Measurements from ENCODE around the gene GALNT13. TPM values are rescaled to one million over a fixed set of nuclear protein-coding genes. Genes with fewer than 3 reads are reported as not detected.

The GALNT13 gene
- total RNA-seq, 1 donor from 2014 or later, result 7.2 TPM

DNA sequence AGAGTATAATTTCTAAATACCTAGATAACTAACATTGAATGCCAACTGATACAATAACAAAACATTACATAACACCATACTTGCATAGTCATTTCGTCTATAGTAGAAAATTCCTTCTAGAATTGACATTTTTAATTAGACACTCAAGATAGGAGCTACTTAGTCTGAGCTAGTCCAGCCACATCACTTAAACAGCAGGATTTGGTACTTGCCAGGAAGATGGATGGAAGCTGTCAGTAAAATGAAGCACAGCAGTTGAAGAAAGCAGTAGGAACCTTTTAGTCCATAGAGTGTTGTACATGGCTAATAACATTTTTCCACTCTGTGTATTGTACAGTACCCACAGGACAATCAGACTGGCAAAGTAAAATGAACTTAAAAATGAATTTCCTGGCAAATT lies 372.0 kb downstream of the GALNT13 start:
- Mint-ChIP-seq H3K27me3 (no peaks in the 10 kb centered on the region), H3K36me3 (ENCODE audit: insufficient read depth) (no peaks in the 10 kb centered on the region), H3K27ac (no peak overlapping the region), H3K4me1 (ENCODE audit: low read depth) (no peaks in the 10 kb centered on the region), H3K9me3 (ENCODE audit: low read depth) (no peaks in the 10 kb centered on the region), H3K4me3 (ENCODE audit: low read depth) (no peak overlapping the region)
- no peak for DNase-seq (ENCODE audit: low spot score, unreplicated experiment)
- TF ChIP-seq, protein P1, sequence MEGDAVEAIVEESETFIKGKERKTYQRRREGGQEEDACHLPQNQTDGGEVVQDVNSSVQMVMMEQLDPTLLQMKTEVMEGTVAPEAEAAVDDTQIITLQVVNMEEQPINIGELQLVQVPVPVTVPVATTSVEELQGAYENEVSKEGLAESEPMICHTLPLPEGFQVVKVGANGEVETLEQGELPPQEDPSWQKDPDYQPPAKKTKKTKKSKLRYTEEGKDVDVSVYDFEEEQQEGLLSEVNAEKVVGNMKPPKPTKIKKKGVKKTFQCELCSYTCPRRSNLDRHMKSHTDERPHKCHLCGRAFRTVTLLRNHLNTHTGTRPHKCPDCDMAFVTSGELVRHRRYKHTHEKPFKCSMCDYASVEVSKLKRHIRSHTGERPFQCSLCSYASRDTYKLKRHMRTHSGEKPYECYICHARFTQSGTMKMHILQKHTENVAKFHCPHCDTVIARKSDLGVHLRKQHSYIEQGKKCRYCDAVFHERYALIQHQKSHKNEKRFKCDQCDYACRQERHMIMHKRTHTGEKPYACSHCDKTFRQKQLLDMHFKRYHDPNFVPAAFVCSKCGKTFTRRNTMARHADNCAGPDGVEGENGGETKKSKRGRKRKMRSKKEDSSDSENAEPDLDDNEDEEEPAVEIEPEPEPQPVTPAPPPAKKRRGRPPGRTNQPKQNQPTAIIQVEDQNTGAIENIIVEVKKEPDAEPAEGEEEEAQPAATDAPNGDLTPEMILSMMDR (IDR thresholded peaks at IDR 0.05; ENCODE audit: unreplicated experiment), result no peak

DNA sequence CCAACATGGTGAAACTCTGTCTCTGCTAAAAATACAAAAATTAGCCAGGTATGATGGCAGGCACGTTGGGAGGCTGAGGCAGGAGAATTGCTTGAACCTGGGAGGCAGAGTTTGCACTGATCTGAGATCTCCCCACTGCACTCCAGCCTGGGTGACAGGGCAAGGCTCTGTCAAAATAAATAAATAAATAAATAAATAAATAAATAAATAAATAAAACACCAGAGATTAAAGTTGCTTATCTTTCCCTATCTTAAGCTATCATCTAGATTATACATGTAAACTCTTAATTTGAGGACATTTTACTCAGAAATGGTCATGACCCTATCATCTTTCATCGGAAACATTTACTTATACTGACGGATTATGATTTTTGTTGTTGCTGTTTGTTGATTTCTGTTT lies 373.2 kb downstream of the GALNT13 start:
- Mint-ChIP-seq H3K27me3 (no peaks in the 10 kb centered on the region), H3K9me3 (ENCODE audit: low read depth) (no peaks in the 10 kb centered on the region), H3K27ac (no peak overlapping the region), H3K36me3 (ENCODE audit: insufficient read depth) (no peaks in the 10 kb centered on the region), H3K4me3 (ENCODE audit: low read depth) (no peak overlapping the region), H3K4me1 (ENCODE audit: low read depth) (no peaks in the 10 kb centered on the region)
- no peak for DNase-seq (ENCODE audit: low spot score, unreplicated experiment)
- TF ChIP-seq, protein P1 (IDR thresholded peaks at IDR 0.05; ENCODE audit: unreplicated experiment), result no peak

DNA sequence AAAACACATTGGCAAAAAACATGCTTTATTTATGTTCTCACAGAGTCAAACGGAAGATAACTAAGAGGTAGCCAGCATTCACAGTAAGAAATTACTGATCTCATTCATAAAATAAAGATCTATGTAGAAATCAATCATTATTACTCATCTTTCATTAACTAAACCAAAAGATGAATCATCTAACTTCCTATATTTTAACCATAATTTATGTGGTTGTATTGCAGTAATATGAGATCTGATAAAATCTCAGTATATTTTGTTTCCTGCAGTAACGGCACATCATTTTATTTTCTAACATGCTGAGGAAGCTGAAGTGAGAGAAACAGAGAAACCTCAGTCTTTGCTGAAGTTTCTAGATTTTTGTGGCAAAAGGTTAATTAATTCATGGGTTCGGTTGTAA lies 375.8 kb downstream of the GALNT13 start:
- Mint-ChIP-seq H3K27ac (no peak overlapping the region), H3K36me3 (ENCODE audit: insufficient read depth) (no peaks in the 10 kb centered on the region), H3K27me3 (no peaks in the 10 kb centered on the region), H3K4me3 (ENCODE audit: low read depth) (no peak overlapping the region), H3K4me1 (ENCODE audit: low read depth) (no peaks in the 10 kb centered on the region), H3K9me3 (ENCODE audit: low read depth) (no peaks in the 10 kb centered on the region)
- TF ChIP-seq, protein P1 (IDR thresholded peaks at IDR 0.05; ENCODE audit: unreplicated experiment), result no peak
- no peak for DNase-seq (ENCODE audit: low spot score, unreplicated experiment)

DNA sequence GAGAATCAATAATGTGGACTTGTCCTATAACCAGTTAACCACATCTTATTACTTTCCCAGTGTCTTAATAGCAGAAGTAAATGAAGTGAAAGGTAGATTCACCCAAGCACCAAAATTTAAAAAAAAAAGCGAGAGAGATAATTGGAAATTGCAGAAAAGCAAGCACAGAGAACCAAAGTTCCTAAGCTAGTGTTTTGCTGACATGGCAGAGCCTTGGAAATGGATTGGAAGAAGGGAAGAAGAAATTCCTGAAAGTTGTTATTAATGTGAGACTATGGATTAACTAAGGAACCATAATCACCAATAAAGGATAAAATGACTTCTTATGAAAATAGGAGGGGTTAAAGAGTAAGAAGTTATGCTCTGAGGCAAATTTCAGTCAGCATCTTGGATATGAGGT lies 384.4 kb downstream of the GALNT13 start:
- no peaks in the 10 kb centered on the region for H3K4me1 Mint-ChIP-seq (ENCODE audit: low read depth)
- no peaks in the 10 kb centered on the region for H3K27me3 Mint-ChIP-seq
- no peak overlapping the region for H3K4me3 Mint-ChIP-seq (ENCODE audit: low read depth)
- no peaks in the 10 kb centered on the region for H3K9me3 Mint-ChIP-seq (ENCODE audit: low read depth)
- DNase-seq (ENCODE audit: low spot score, unreplicated experiment), result no peak
- H3K36me3 Mint-ChIP-seq (ENCODE audit: insufficient read depth), result no peaks in the 10 kb centered on the region
- TF ChIP-seq, protein P1 (IDR thresholded peaks at IDR 0.05; ENCODE audit: unreplicated experiment), result no peak
- H3K27ac Mint-ChIP-seq, result no peak overlapping the region

DNA sequence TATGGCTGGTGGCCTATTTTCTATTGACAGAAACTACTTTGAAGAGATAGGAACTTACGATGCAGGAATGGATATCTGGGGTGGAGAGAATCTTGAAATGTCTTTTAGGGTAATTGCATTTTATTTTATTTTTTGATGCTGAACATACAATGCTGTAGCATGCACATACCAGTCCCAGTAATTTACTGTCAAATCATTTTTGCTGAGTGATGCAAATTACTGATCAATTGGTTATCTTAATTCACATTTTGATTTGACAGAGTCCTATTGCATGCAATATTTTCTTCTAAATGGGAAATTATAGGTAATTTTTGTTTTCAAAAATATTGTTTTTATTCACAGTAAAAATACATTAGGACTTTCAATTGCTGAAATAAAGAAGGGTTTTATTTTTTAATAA lies 387.3 kb downstream of the GALNT13 start:
- Mint-ChIP-seq H3K36me3 (ENCODE audit: insufficient read depth) (no peaks in the 10 kb centered on the region), H3K9me3 (ENCODE audit: low read depth) (no peaks in the 10 kb centered on the region), H3K4me1 (ENCODE audit: low read depth) (no peaks in the 10 kb centered on the region), H3K27ac (no peak overlapping the region), H3K27me3 (no peaks in the 10 kb centered on the region), H3K4me3 (ENCODE audit: low read depth) (no peak overlapping the region)
- DNase-seq (ENCODE audit: low spot score, unreplicated experiment), result no peak
- TF ChIP-seq, protein P1 (IDR thresholded peaks at IDR 0.05; ENCODE audit: unreplicated experiment), result no peak

All from progenitor cell of endocrine pancreas (in vitro differentiated cells).